K562 (cell line): ENCODE measurements around the gene GNB2. TPM values are rescaled to one million over a fixed set of nuclear protein-coding genes. Genes with fewer than 3 reads are reported as not detected.
A peak's percentile ranks its signal among the peaks of the same experiment; 100 is the strongest.

Experiments
- ATF1 ChIP-seq, 2 experiments: fragments of 450-650 bp in 1 of 2; IDR thresholded peaks; 2 replicates each; pipeline ENCODE4 v1.6.1; 2016; ENCODE audit warnings: missing compliant biosample characterization in 1 of 2, missing genetic modification characterization in 1 of 2
- BCOR ChIP-seq: fragments of 450-650 bp; IDR thresholded peaks from 2 replicates; pipeline ENCODE4 v1.6.1; 2016
- CBX3 ChIP-seq, 2 experiments: IDR thresholded peaks; 1 replicate in 1 of 2; 2 replicates in 1 of 2; pipeline ENCODE4 v1.6.1; 2012; ENCODE audit warnings: inconsistent platforms in 2 of 2, low read length in 2 of 2, borderline replicate concordance in 1 of 2, control low read depth in 1 of 2
- CBX5 ChIP-seq: IDR thresholded peaks from 2 replicates; pipeline ENCODE4 v1.6.1; 2014; ENCODE audit warnings: low read depth, borderline replicate concordance
- CHCHD3 ChIP-seq: fragments of 250-450 bp; sonication (Bioruptor Pico); IDR thresholded peaks from 2 replicates; pipeline ENCODE4 v2.1.2; 2022; ENCODE audit warnings: mild to moderate bottlenecking
- EHMT2 ChIP-seq: fragments of 450-650 bp; IDR thresholded peaks from 2 replicates; pipeline ENCODE4 v1.6.1; 2018; ENCODE audit warnings: antibody characterized with exemption
- EP300 ChIP-seq: IDR thresholded peaks from 2 replicates; pipeline ENCODE4 v1.6.1; 2012; ENCODE audit warnings: low read length, improper control_type of control experiment
- KAT7 ChIP-seq: sonication (generic); formaldehyde crosslinking; IDR thresholded peaks from 2 replicates; pipeline ENCODE4 v1.8.0; 2022; ENCODE audit warnings: missing genetic modification reagents, mild to moderate bottlenecking, borderline replicate concordance
- KLF16 ChIP-seq: IDR thresholded peaks from 2 replicates; pipeline ENCODE4 v1.6.1; 2016; ENCODE audit warnings: antibody characterized with exemption
- MAFK ChIP-seq: IDR thresholded peaks from 2 replicates; pipeline ENCODE4 v1.6.1; 2011; ENCODE audit warnings: low read length, improper control_type of control experiment
- MCM3 ChIP-seq: fragments of 450-650 bp; IDR thresholded peaks from 2 replicates; pipeline ENCODE4 v1.6.1; 2016
- POU5F1 ChIP-seq: fragments of 150-350 bp; IDR thresholded peaks from 2 replicates; pipeline ENCODE4 v1.6.1; 2014; ENCODE audit warnings: borderline replicate concordance, low read length, low read depth, mild to moderate bottlenecking; ENCODE audit not compliant: partially characterized antibody
- ZNF212 ChIP-seq: fragments of 450-650 bp; formaldehyde crosslinking; IDR thresholded peaks from 2 replicates; pipeline ENCODE4 v1.4.0; 2020; ENCODE audit warnings: mild to moderate bottlenecking
- ZNF253 ChIP-seq: fragments of 250-450 bp; sonication (Bioruptor Pico); conservative IDR thresholded peaks from 2 replicates; pipeline ENCODE4 v1.6.1; 2021; ENCODE audit warnings: mild to moderate bottlenecking
- ZNF644 ChIP-seq: fragments of 200-800 bp; sonication (Bioruptor generic); IDR thresholded peaks from 2 replicates; pipeline ENCODE4 v1.6.1; 2016; ENCODE audit warnings: low read depth, missing genetic modification characterization, missing compliant biosample characterization
- polyA plus RNA-seq, 8 experiments: library from polyadenylated mRNA; depleted of rRNA in 4 of 8; stranded (reverse) in 5 of 8; unstranded in 3 of 8; fragments of >200 nt; fragmentation: Nextera tagmentation in 2 of 8; fragmentation: Illumina TruSeq in 1 of 8; extraction: Ambion mirVana in 2 of 8; extraction: Trizol in 1 of 8; gene quantifications; 2 replicates each; pipeline versions ENCODE4 v1.2.1 to v1.2.3, GENCODE V29; 2011 to 2014; ENCODE audit warnings: inconsistent platforms in 1 of 8, missing spikeins in 1 of 8
- total RNA-seq, 7 experiments: library from RNA; depleted of rRNA in 6 of 7; stranded (reverse); fragments of >200 nt in 6 of 7; fragmentation: Illumina TruSeq in 2 of 7; extraction: Trizol in 2 of 7; gene quantifications; 2 replicates each; pipeline versions ENCODE4 v1.2.1 to v1.2.3, GENCODE V29; 2011 to 2021; ENCODE audit warnings: low replicate concordance in 1 of 7
- TF ChIP-seq, protein P1 (sequence below): fragments of 250-450 bp; sonication (Bioruptor Pico); IDR thresholded peaks from 2 replicates; pipeline ENCODE4 v1.4.0; 2020; ENCODE audit warnings: mild to moderate bottlenecking
- TF ChIP-seq, protein P2 (sequence below): fragments of 250-450 bp; sonication (Bioruptor Pico); IDR thresholded peaks from 2 replicates; pipeline ENCODE4 v1.6.1; 2021; ENCODE audit warnings: mild to moderate bottlenecking
- TF ChIP-seq, protein P3 (sequence below): fragments of 450-650 bp; formaldehyde crosslinking; IDR thresholded peaks from 2 replicates; pipeline ENCODE4 v1.4.0; 2020; ENCODE audit warnings: mild to moderate bottlenecking, moderate library complexity
- TF ChIP-seq, protein P4 (sequence below): fragments of 450-650 bp; IDR thresholded peaks from 2 replicates; pipeline ENCODE4 v1.6.1; 2016; ENCODE audit warnings: mild to moderate bottlenecking
- TF ChIP-seq, protein P5 (sequence below), 2 experiments: fragments of 450-650 bp in 1 of 2; IDR thresholded peaks; 2 replicates each; pipeline ENCODE4 v1.6.1; 2011 to 2017; ENCODE audit warnings: low read depth in 2 of 2, antibody characterized with exemption in 1 of 2, borderline replicate concordance in 1 of 2, low read length in 1 of 2, mild to moderate bottlenecking in 1 of 2, mixed read lengths in 1 of 2; ENCODE audit not compliant: control insufficient read depth in 1 of 2

GNB2 gene
- total and polyA plus RNA-seq, 9 of the 15 experiments (the other 6 are each of a cell fraction or from before 2014, with no cell fraction given), result 0.65 to 320 (median 104) TPM

DNA sequence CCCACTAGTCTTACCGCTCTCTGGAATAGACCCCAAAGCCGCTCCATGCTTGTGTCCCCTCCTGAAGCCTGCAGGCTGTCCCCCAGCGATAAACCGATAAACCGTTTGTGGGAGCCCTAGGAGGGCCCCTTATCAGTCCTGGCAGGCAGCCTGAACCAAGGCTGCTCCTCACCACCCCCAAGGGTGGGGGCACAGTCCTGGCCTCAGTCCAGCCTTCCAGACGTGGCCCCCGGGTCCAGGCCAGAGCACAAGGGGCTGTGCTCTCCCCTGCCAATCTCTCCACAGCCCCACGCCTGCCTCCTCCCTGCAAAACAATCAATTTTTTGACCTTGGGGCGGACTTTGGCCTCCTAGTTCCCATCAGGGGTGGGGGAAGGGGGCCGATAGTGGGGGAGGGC, 32.1 kb upstream of the GNB2 start, which contains the start of gene TFR2 (continued):
- TF ChIP-seq, protein P1, sequence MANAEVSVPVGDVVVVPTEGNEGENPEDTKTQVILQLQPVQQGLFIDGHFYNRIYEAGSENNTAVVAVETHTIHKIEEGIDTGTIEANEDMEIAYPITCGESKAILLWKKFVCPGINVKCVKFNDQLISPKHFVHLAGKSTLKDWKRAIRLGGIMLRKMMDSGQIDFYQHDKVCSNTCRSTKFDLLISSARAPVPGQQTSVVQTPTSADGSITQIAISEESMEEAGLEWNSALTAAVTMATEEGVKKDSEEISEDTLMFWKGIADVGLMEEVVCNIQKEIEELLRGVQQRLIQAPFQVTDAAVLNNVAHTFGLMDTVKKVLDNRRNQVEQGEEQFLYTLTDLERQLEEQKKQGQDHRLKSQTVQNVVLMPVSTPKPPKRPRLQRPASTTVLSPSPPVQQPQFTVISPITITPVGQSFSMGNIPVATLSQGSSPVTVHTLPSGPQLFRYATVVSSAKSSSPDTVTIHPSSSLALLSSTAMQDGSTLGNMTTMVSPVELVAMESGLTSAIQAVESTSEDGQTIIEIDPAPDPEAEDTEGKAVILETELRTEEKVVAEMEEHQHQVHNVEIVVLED, result peak; percentile 41; the same call in 1 of the 2 replicates
- TF ChIP-seq MCM3 (no peak), ATF1 (CRISPR knock-in tag; IDR thresholded peaks at IDR 0.05) (no peak), ATF1 (tag; IDR thresholded peaks at IDR 0.05) (0 out of 2 replicates have a peak, but pooled peaks have one; percentile 32), CBX3 (IDR thresholded peaks at IDR 0.05; ENCODE audit: borderline replicate concordance in 1 of 2, low read length in 2 of 2) (peak in 1 of 2 experiments; percentile 38; a peak in 1 of 3 replicates), KLF16 (peak; percentile 97), POU5F1 (no peak), CHCHD3 (CRISPR knock-in tag) (no peak), ZNF212 (CRISPR knock-in tag) (0 out of 2 replicates have a peak, but pooled peaks have one; percentile 60), ZNF253 (no peak), EHMT2 (no peak), ZNF644 (peak; percentile 76; the same call in 1 of the 2 replicates), BCOR (peak; percentile 76; the same call in 1 of the 2 replicates), EP300 (peak; percentile 99), KAT7 (CRISPR knock-in tag) (no peak; the same call in 1 of the 2 replicates), MAFK (0 out of 2 replicates have a peak, but pooled peaks have one; percentile 23), CBX5 (0 out of 2 replicates have a peak, but pooled peaks have one; percentile 9)
- TF ChIP-seq, protein P2, sequence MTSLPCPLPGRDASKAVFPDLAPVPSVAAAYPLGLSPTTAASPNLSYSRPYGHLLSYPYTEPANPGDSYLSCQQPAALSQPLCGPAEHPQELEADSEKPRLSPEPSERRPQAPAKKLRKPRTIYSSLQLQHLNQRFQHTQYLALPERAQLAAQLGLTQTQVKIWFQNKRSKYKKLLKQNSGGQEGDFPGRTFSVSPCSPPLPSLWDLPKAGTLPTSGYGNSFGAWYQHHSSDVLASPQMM (CRISPR knock-in tag), result no peak
- TF ChIP-seq, protein P3, sequence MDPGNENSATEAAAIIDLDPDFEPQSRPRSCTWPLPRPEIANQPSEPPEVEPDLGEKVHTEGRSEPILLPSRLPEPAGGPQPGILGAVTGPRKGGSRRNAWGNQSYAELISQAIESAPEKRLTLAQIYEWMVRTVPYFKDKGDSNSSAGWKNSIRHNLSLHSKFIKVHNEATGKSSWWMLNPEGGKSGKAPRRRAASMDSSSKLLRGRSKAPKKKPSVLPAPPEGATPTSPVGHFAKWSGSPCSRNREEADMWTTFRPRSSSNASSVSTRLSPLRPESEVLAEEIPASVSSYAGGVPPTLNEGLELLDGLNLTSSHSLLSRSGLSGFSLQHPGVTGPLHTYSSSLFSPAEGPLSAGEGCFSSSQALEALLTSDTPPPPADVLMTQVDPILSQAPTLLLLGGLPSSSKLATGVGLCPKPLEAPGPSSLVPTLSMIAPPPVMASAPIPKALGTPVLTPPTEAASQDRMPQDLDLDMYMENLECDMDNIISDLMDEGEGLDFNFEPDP (CRISPR knock-in tag), result no peak
- TF ChIP-seq, protein P4, sequence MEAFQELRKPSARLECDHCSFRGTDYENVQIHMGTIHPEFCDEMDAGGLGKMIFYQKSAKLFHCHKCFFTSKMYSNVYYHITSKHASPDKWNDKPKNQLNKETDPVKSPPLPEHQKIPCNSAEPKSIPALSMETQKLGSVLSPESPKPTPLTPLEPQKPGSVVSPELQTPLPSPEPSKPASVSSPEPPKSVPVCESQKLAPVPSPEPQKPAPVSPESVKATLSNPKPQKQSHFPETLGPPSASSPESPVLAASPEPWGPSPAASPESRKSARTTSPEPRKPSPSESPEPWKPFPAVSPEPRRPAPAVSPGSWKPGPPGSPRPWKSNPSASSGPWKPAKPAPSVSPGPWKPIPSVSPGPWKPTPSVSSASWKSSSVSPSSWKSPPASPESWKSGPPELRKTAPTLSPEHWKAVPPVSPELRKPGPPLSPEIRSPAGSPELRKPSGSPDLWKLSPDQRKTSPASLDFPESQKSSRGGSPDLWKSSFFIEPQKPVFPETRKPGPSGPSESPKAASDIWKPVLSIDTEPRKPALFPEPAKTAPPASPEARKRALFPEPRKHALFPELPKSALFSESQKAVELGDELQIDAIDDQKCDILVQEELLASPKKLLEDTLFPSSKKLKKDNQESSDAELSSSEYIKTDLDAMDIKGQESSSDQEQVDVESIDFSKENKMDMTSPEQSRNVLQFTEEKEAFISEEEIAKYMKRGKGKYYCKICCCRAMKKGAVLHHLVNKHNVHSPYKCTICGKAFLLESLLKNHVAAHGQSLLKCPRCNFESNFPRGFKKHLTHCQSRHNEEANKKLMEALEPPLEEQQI, result no peak; the same call in 1 of the 2 replicates
- TF ChIP-seq, protein P5, sequence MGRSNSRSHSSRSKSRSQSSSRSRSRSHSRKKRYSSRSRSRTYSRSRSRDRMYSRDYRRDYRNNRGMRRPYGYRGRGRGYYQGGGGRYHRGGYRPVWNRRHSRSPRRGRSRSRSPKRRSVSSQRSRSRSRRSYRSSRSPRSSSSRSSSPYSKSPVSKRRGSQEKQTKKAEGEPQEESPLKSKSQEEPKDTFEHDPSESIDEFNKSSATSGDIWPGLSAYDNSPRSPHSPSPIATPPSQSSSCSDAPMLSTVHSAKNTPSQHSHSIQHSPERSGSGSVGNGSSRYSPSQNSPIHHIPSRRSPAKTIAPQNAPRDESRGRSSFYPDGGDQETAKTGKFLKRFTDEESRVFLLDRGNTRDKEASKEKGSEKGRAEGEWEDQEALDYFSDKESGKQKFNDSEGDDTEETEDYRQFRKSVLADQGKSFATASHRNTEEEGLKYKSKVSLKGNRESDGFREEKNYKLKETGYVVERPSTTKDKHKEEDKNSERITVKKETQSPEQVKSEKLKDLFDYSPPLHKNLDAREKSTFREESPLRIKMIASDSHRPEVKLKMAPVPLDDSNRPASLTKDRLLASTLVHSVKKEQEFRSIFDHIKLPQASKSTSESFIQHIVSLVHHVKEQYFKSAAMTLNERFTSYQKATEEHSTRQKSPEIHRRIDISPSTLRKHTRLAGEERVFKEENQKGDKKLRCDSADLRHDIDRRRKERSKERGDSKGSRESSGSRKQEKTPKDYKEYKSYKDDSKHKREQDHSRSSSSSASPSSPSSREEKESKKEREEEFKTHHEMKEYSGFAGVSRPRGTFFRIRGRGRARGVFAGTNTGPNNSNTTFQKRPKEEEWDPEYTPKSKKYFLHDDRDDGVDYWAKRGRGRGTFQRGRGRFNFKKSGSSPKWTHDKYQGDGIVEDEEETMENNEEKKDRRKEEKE (IDR thresholded peaks at IDR 0.05; ENCODE audit: borderline replicate concordance in 1 of 2, control insufficient read depth in 1 of 2, low read depth in 2 of 2, low read length in 1 of 2), result no peak
